SK-N-MC (cell line): ENCODE results near the gene FAM110D.

Experiments used
- EZH2 ChIP-seq: fragments of 200-600 bp; sonication (generic); IDR thresholded peaks from one replicate; pipeline ENCODE4 v1.6.1; 2017; ENCODE audit warnings: antibody characterized with exemption
- FOXP2 ChIP-seq: optimal IDR thresholded peaks from 2 replicates; pipeline ENCODE3; 2011; ENCODE audit warnings: mild to moderate bottlenecking, moderate library complexity; ENCODE audit not compliant: insufficient read depth; ENCODE audit errors: extremely low read length, control extremely low read depth
- POLR2AphosphoS5 ChIP-seq: IDR thresholded peaks from 2 replicates; pipeline ENCODE4 v1.6.1; 2012; ENCODE audit warnings: mild to moderate bottlenecking, low read depth, low read length, borderline replicate concordance

DNA sequence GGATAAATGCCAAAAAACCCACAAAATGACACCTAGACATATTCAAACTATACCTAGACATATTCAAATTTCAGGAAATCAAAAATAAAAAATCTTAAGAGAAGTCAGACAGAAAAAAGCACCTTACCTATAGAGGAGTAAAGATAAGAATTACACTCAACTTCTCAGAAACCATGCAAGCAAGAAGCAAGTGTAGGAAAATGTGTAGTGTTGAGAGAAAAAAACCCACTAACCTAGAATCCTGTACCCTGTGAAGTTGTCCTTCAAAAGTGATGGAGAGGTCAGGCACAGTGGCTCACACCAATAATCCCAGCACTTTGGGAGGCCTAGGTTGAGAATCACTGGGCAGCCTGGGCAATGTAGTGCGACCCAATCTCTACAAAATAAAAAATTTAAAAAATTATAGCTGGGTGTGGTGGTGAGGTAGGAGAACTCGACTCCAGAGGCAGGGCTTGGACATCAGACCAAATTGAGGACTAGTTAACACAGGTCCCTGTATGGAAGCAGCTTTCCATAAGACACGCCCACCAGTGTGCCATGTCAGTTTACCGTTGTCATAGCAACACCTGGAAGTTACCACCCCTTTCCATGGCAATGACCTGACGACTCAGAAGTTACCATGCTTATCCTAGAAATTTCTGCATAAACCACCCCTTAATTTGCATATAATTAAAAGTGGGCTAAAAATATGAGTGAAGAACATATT lies 26.6 kb upstream of the FAM110D start:
- TF ChIP-seq EZH2 (no peak), POLR2AphosphoS5 (no peak), FOXP2 (no peak)
